HEK293 (cell line): ENCODE measurements around the gene DNAJC6.
A peak's percentile ranks its signal among the peaks of the same experiment; 100 is the strongest.

Experiments used
- CTCF ChIA-PET: fragments of 350-600 bp; formaldehyde crosslinking; extraction: SDS; loops from one replicate; lab custom pipeline; 2021; ENCODE audit warnings: antibody characterized with exemption; lab: Yijun Ruan, JAX
- POLR2A ChIA-PET: fragments of 300-600 bp; formaldehyde crosslinking; extraction: SDS; loops from one replicate; lab custom pipeline; 2020; ENCODE audit warnings: antibody characterized with exemption, inconsistent platforms; lab: Yijun Ruan, JAX
- H3K27ac ChIP-seq: fragments of 200-500 bp; sonication (Bioruptor generic); 2 replicates; pipeline ENCODE4 v1.5.1; 2014; ENCODE audit warnings: low read depth, low read length, control low read depth, inconsistent platforms; ENCODE audit errors: extremely low read depth
- H3K36me3 ChIP-seq, 2 experiments: fragments of 200-500 bp in 1 of 2; sonication (Bioruptor generic) in 1 of 2; 1 replicate in 1 of 2; 2 replicates in 1 of 2; pipeline ENCODE4 v1.5.1; 2014 to 2017; ENCODE audit warnings: inconsistent platforms in 2 of 2, low read length in 2 of 2; ENCODE audit not compliant: control insufficient read depth in 2 of 2, insufficient read depth in 1 of 2
- H3K4me1 ChIP-seq: fragments of 200-500 bp; sonication (Bioruptor generic); 2 replicates; pipeline ENCODE4 v1.5.1; 2014; ENCODE audit warnings: mild to moderate bottlenecking, low read length, inconsistent platforms; ENCODE audit not compliant: control insufficient read depth, insufficient read depth
- H3K4me3 ChIP-seq: 2 replicates; pipeline ENCODE4 v1.5.1; 2011; ENCODE audit warnings: low read depth, mild to moderate bottlenecking, control low read depth, low read length, moderate library complexity
- H3K9me3 ChIP-seq: fragments of 200-500 bp; sonication (Bioruptor generic); 2 replicates; pipeline ENCODE4 v1.5.1; 2014; ENCODE audit warnings: low read depth, low read length, inconsistent platforms; ENCODE audit not compliant: control insufficient read depth, insufficient read depth
- GLIS1 ChIP-seq: fragments of 450-650 bp; formaldehyde crosslinking; IDR thresholded peaks from 2 replicates; pipeline ENCODE4 v1.5.1; 2016; ENCODE audit warnings: missing biosample characterization, missing genetic modification characterization
- KLF16 ChIP-seq: fragments of 450-650 bp; formaldehyde crosslinking; IDR thresholded peaks from 2 replicates; pipeline ENCODE4 v1.5.1; 2017; ENCODE audit warnings: missing biosample characterization, missing genetic modification characterization
- SALL2 ChIP-seq: fragments of 450-650 bp; formaldehyde crosslinking; IDR thresholded peaks from 2 replicates; pipeline ENCODE4 v1.5.0; 2017; ENCODE audit warnings: missing biosample characterization, mild to moderate bottlenecking, missing genetic modification characterization, borderline replicate concordance
- SETDB1 ChIP-seq: IDR thresholded peaks from one replicate; pipeline ENCODE4 v1.6.1; 2017; ENCODE audit warnings: mild to moderate bottlenecking, low read length, moderate library complexity, mixed read lengths; ENCODE audit not compliant: insufficient read length
- TRIM28 ChIP-seq: IDR thresholded peaks from 2 replicates; pipeline ENCODE4 v1.6.1; 2011; ENCODE audit warnings: low read length, control low read depth, borderline replicate concordance
- ZFP69B ChIP-seq: fragments of 450-650 bp; formaldehyde crosslinking; IDR thresholded peaks from 2 replicates; pipeline ENCODE4 v1.5.1; 2016; ENCODE audit warnings: missing biosample characterization, missing genetic modification characterization
- ZNF121 ChIP-seq: fragments of 450-650 bp; formaldehyde crosslinking; IDR thresholded peaks from 2 replicates; pipeline ENCODE4 v1.5.1; 2016; ENCODE audit warnings: missing biosample characterization, missing genetic modification characterization
- ZNF146 ChIP-seq: fragments of 450-650 bp; formaldehyde crosslinking; IDR thresholded peaks from 2 replicates; pipeline ENCODE4 v1.5.1; 2016; ENCODE audit warnings: missing biosample characterization, missing genetic modification characterization
- ZNF157 ChIP-seq: fragments of 450-650 bp; formaldehyde crosslinking; IDR thresholded peaks from 2 replicates; pipeline ENCODE4 v1.5.1; 2016; ENCODE audit warnings: missing biosample characterization, missing genetic modification characterization
- ZNF221 ChIP-seq: fragments of 450-650 bp; formaldehyde crosslinking; IDR thresholded peaks from 2 replicates; pipeline ENCODE4 v1.5.1; 2017; ENCODE audit warnings: missing biosample characterization, missing genetic modification characterization, borderline replicate concordance
- ZNF274 ChIP-seq, 2 experiments: fragments of 200-500 bp in 1 of 2; fragments of 450-650 bp in 1 of 2; sonication (Bioruptor generic) in 1 of 2; formaldehyde crosslinking in 1 of 2; IDR thresholded peaks; 2 replicates each; pipeline versions ENCODE4 v1.5.1 to v1.6.1; 2014 to 2016; ENCODE audit warnings: borderline replicate concordance in 1 of 2, inconsistent platforms in 1 of 2, low read length in 1 of 2, missing biosample characterization in 1 of 2, missing genetic modification characterization in 1 of 2
- ZNF354C ChIP-seq: fragments of 450-650 bp; formaldehyde crosslinking; IDR thresholded peaks from 2 replicates; pipeline ENCODE4 v1.5.1; 2016; ENCODE audit warnings: missing biosample characterization, missing genetic modification characterization, low read depth, borderline replicate concordance
- ZNF426 ChIP-seq: fragments of 450-650 bp; formaldehyde crosslinking; IDR thresholded peaks from 2 replicates; pipeline ENCODE4 v1.5.1; 2017; ENCODE audit warnings: missing biosample characterization, missing genetic modification characterization, mild to moderate bottlenecking, inconsistent platforms, moderate library complexity
- ZNF530 ChIP-seq: fragments of 450-650 bp; formaldehyde crosslinking; IDR thresholded peaks from 2 replicates; pipeline ENCODE4 v1.5.1; 2016; ENCODE audit warnings: low read depth, missing biosample characterization, missing genetic modification characterization
- ZNF544 ChIP-seq: fragments of 450-650 bp; formaldehyde crosslinking; IDR thresholded peaks from 2 replicates; pipeline ENCODE4 v1.5.0; 2017; ENCODE audit warnings: missing biosample characterization, missing genetic modification characterization
- ZNF600 ChIP-seq: fragments of 450-650 bp; formaldehyde crosslinking; IDR thresholded peaks from 2 replicates; pipeline ENCODE4 v1.5.1; 2016; ENCODE audit warnings: missing biosample characterization, missing genetic modification characterization
- ZNF610 ChIP-seq: fragments of 450-650 bp; formaldehyde crosslinking; IDR thresholded peaks from 2 replicates; pipeline ENCODE4 v1.5.1; 2016; ENCODE audit warnings: missing biosample characterization, missing genetic modification characterization, borderline replicate concordance
- ZNF626 ChIP-seq: fragments of 450-650 bp; sonication (Bioruptor Pico); formaldehyde crosslinking; IDR thresholded peaks from 2 replicates; pipeline ENCODE4 v1.5.1; 2018; ENCODE audit warnings: missing biosample characterization, missing genetic modification characterization, inconsistent platforms
- ZNF830 ChIP-seq: fragments of 450-650 bp; IDR thresholded peaks from 2 replicates; pipeline ENCODE4 v1.5.0; 2018; ENCODE audit warnings: missing biosample characterization, missing genetic modification characterization, low read depth, mild to moderate bottlenecking, moderate library complexity
- ZSCAN23 ChIP-seq: fragments of 450-650 bp; formaldehyde crosslinking; IDR thresholded peaks from 2 replicates; pipeline ENCODE4 v1.5.1; 2016; ENCODE audit warnings: missing biosample characterization, missing genetic modification characterization
- TF ChIP-seq, protein P1 (sequence below): fragments of 450-650 bp; formaldehyde crosslinking; IDR thresholded peaks from 2 replicates; pipeline ENCODE4 v1.5.1; 2016; ENCODE audit warnings: missing biosample characterization, missing genetic modification characterization
- TF ChIP-seq, protein P2 (sequence below): fragments of 450-650 bp; formaldehyde crosslinking; IDR thresholded peaks from 2 replicates; pipeline ENCODE4 v1.5.1; 2016; ENCODE audit warnings: missing biosample characterization, missing genetic modification characterization
- TF ChIP-seq, protein P3 (sequence below): fragments of 450-650 bp; formaldehyde crosslinking; IDR thresholded peaks from 2 replicates; pipeline ENCODE4 v1.5.1; 2016; ENCODE audit warnings: missing biosample characterization, missing genetic modification characterization, low read depth

DNAJC6 gene

DNA sequence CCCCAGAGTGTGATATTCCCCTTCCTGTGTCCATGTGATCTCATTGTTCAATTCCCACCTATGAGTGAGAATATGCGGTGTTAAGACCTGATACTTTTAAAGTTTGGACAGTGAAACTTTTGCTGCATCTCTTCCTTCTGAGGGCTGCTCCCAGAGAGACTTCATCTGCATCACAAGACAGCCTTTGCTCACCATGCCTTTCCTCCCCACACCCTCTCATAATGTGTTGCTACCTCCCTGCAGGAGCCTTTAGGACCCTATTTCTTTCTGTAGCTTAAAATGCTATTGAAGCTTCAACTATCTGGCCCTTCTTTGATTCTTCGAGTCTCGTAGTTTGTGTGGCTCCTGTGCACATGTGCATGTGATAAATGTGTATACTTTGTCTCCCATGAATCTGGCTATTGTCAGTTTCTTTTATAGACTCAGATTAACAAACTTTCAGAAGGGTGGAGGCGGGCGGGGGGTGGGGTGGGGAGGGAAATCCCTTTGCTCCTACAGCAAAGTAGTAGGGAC lies 134.8 kb downstream of the DNAJC6 start:
- Histone ChIP-seq H3K27ac (no peak overlapping the region), H3K9me3 (no peaks in the 10 kb centered on the region), H3K4me1 (peaks cover 5% of the 10 kb centered on the region; the same call in 1 of the 2 replicates), H3K36me3 (no peaks in the 10 kb centered on the region), H3K4me3 (no peak overlapping the region)
- ChIA-PET POLR2A (no interaction called here), CTCF (no interaction called here)
- TF ChIP-seq ZSCAN23 (no peak), ZNF274 (IDR thresholded peaks at IDR 0.05; ENCODE audit: low read length) (no peak), ZNF274 (tag by site-specific recombination; IDR thresholded peaks at IDR 0.05; ENCODE audit: borderline replicate concordance) (no peak), ZNF157 (no peak), ZNF530 (tag by site-specific recombination) (peak; percentile 25; the same call in 1 of the 2 replicates)
- TF ChIP-seq, protein P1, sequence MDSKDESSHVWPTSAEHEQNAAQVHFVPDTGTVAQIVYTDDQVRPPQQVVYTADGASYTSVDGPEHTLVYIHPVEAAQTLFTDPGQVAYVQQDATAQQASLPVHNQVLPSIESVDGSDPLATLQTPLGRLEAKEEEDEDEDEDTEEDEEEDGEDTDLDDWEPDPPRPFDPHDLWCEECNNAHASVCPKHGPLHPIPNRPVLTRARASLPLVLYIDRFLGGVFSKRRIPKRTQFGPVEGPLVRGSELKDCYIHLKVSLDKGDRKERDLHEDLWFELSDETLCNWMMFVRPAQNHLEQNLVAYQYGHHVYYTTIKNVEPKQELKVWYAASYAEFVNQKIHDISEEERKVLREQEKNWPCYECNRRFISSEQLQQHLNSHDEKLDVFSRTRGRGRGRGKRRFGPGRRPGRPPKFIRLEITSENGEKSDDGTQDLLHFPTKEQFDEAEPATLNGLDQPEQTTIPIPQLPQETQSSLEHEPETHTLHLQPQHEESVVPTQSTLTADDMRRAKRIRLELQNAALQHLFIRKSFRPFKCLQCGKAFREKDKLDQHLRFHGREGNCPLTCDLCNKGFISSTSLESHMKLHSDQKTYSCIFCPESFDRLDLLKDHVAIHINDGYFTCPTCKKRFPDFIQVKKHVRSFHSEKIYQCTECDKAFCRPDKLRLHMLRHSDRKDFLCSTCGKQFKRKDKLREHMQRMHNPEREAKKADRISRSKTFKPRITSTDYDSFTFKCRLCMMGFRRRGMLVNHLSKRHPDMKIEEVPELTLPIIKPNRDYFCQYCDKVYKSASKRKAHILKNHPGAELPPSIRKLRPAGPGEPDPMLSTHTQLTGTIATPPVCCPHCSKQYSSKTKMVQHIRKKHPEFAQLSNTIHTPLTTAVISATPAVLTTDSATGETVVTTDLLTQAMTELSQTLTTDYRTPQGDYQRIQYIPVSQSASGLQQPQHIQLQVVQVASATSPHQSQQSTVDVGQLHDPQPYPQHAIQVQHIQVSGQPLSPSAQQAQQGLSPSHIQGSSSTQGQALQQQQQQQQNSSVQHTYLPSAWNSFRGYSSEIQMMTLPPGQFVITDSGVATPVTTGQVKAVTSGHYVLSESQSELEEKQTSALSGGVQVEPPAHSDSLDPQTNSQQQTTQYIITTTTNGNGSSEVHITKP = no peak

DNA sequence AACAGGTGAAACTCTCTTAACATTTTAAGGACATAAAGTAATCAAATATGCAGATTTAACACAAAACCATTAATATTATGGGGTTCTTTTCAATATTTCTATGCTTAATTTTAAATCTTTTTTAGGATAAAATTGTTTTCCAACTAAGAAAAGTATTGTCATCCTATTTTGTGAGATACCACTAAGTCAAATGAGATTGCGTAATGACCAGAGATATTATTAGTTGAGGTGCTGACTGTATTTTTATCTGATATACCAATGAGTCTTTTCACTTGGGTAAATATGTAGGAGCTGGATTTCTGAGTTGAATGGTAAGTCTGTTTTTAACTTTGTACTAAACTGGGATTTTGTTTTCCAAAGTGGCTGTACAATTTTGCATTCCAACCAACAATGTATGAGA lies 136.5 kb downstream of the DNAJC6 start:
- CTCF ChIA-PET = interaction anchor here (1.1 kb wide), 1 partner anchor 14 kb away, joined by 3 read pairs; no protein-coding TSS in a partner anchor
- TF ChIP-seq ZNF600 (no peak), ZNF146 (tag by site-specific recombination) (no peak), GLIS1 (tag by site-specific recombination) (no peak), ZNF221 (tag by site-specific recombination) (no peak), SETDB1 (no peak), ZNF121 (tag by site-specific recombination) (no peak), ZFP69B (tag by site-specific recombination) (no peak), ZNF426 (no peak), ZNF626 (tag by site-specific recombination) (no peak), SALL2 (tag by site-specific recombination) (no peak), ZNF610 (tag by site-specific recombination) (no peak), ZNF830 (tag by site-specific recombination) (no peak), KLF16 (tag by site-specific recombination) (no peak), ZNF544 (tag by site-specific recombination) (no peak), TRIM28 (no peak), ZNF354C (tag by site-specific recombination) (no peak)
- TF ChIP-seq, protein P2, sequence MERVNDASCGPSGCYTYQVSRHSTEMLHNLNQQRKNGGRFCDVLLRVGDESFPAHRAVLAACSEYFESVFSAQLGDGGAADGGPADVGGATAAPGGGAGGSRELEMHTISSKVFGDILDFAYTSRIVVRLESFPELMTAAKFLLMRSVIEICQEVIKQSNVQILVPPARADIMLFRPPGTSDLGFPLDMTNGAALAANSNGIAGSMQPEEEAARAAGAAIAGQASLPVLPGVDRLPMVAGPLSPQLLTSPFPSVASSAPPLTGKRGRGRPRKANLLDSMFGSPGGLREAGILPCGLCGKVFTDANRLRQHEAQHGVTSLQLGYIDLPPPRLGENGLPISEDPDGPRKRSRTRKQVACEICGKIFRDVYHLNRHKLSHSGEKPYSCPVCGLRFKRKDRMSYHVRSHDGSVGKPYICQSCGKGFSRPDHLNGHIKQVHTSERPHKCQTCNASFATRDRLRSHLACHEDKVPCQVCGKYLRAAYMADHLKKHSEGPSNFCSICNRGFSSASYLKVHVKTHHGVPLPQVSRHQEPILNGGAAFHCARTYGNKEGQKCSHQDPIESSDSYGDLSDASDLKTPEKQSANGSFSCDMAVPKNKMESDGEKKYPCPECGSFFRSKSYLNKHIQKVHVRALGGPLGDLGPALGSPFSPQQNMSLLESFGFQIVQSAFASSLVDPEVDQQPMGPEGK = no peak
- TF ChIP-seq, protein P3, sequence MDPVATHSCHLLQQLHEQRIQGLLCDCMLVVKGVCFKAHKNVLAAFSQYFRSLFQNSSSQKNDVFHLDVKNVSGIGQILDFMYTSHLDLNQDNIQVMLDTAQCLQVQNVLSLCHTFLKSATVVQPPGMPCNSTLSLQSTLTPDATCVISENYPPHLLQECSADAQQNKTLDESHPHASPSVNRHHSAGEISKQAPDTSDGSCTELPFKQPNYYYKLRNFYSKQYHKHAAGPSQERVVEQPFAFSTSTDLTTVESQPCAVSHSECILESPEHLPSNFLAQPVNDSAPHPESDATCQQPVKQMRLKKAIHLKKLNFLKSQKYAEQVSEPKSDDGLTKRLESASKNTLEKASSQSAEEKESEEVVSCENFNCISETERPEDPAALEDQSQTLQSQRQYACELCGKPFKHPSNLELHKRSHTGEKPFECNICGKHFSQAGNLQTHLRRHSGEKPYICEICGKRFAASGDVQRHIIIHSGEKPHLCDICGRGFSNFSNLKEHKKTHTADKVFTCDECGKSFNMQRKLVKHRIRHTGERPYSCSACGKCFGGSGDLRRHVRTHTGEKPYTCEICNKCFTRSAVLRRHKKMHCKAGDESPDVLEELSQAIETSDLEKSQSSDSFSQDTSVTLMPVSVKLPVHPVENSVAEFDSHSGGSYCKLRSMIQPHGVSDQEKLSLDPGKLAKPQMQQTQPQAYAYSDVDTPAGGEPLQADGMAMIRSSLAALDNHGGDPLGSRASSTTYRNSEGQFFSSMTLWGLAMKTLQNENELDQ (tag by site-specific recombination) = no peak
- Histone ChIP-seq H3K4me1 (peaks cover 5% of the 10 kb centered on the region; the same call in 1 of the 2 replicates), H3K27ac (no peak overlapping the region), H3K9me3 (no peaks in the 10 kb centered on the region), H3K36me3 (no peaks in the 10 kb centered on the region), H3K4me3 (no peak overlapping the region)
- POLR2A ChIA-PET = no interaction called here
